HG03108 (cell line): ENCODE measurements around the gene COP1.

ENCODE experiments used
- ATAC-seq: cut with Tn5 transposase; IDR thresholded peaks from one replicate; pipeline ENCODE4 v1.9.1; 2021; ENCODE audit warnings: moderate library complexity; ENCODE audit not compliant: unreplicated experiment

COP1 gene

GRCh38 chr1:176201568-176201967, 5.5 kb downstream of the COP1 start:
- ATAC-seq, result no peak

GRCh38 chr1:176199707-176200106, 7.4 kb downstream of the COP1 start:
- ATAC-seq, result no peak

DNA sequence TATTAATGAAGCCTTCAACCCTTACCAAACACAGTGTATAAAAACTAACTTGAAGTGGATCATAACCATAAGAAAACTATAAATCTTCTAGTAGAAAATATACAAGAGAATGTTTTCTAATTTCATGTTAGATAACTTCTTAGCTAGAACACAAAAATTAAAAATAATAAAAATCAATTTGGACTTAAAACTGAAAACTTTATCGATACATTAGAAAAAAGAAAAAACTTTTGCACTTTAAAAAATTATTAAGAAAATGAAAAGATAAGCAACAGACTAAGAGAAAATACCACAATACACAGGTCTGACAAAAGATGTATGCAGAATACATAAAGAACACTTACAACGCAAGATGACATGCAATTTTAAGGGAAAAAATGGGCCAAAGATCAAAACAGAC, 8.7 kb downstream of the COP1 start:
- no peak for ATAC-seq

DNA sequence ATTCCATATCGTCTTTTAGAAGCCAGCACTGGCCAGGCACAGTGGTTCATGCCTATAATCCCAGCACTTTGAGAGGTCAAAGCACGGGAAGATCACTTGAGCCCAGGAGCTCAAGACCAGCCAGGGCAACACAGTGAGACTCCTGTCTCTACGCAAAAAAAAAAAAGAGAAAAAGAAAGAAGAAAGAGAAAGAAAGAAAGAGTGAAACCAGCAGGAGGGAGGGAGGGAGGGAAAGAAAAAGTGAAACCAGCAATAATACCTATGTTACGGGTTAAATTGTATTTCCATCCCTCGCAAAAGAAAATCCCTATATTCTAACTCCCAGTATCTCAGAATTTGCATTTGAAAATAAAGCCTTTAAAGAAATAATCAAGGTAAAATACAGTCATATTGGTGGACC, 10.4 kb downstream of the COP1 start:
- ATAC-seq, result no peak

GRCh38 chr1:176195547-176195946, 11.5 kb downstream of the COP1 start:
- no peak for ATAC-seq

DNA sequence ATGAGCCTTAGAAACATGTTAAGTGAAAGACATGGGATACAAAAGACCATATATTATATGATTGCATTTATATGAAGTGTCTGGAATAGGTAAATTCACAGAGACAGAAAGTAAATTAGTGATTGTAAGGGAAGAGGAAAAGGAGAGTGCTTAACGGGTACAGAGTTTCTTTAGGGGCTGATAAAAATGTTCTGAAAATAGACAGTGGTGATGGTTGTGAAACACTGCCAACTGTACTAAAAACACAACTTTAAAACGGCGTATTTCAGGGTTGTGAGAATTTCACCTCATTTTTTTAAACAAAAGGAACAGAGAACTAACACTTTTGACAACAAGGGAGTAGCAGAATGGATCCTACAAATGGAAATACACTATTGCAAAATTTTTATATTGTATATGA, 13.4 kb downstream of the COP1 start:
- ATAC-seq, result no peak

DNA sequence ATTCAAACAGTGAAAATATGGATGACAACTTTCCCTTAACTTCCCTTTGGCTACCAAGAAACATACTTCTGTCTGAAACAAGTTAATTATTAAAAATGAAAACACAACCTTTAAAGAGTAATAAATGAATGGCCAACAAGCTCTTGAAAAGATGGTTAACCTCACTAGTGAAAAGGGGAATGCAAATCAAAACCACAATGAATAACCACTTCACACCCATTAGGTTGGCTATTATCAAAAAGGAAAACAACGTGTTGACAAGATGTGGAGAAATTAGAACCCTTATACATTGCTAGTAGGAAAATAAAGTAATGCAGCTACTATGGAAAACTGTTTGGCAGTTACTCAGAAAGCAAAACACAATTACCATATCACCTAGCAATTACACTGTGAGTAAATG, 14.1 kb downstream of the COP1 start:
- ATAC-seq, result peak; percentile 95

DNA sequence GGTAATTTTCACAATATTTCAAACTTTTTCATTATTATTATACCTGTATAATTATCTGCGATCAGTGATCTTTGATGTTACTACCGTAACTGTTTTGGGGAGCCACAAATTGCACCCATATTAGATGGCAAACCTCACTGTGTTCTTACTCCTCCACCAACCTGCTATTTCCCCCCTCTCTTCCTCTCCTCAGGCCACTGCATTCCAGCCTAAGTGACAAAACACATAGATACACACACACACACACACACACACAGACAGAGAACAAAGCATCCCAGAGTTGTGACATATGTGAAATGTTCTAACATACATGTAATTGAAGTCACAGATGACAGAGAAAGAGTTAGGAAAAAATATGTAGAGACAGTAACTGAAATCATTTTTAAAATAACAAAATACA, 18.5 kb downstream of the COP1 start:
- ATAC-seq, result no peak

DNA sequence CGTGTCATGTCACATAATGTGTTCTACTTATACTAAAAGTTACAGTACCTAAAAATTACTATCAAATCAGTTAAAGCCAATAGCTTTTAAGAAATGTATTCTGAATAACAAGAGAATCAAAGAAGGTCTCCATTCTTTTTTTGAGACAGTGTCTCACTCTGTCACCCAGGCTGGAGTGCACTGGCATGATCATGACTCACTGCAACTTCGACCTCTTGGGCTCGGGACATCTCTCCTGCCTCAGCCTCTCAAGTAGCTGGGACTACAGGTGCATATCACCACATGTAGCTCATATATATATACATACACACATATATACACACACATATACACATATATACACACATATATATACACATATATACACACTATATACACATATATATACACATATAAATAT, 20.1 kb downstream of the COP1 start:
- ATAC-seq, result no peak

DNA sequence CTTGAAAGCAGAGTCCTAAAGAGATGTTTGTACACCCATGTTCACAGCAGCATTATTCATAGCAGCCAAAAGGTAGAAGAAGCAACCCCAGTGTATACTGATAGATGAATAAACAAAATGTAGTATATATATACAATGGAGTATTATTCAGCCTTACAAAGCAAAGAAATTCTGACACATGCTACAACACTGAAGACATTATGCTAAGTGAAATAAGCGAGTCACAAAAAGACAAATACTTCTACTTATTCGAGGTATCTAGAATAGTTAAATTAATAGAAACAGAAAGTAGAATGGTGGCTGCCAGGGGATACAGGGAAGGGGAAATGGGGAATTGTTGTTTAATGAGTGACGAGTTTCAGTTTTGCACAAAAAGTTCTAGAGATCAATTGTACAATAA, 23.5 kb downstream of the COP1 start:
- ATAC-seq, result peak; percentile 60

DNA sequence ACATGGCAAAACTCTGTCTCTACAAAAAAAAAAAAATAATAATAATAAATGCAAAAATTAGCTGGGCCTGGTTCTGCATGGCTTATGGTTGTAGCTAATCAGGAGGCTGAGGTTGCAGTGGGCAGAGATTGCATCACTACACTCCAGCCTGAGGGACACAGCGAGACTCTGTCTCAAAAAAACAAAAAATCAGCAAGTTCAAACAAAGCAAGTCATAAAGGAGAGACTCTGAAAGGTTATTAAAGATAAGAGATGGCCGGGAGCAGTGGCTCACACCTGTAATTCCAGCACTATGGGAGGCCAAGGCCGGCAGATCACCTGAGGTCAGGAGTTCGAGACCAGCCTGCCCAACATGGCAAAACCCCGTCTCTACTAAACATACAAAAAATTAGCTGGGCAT, 28.8 kb downstream of the COP1 start:
- no peak for ATAC-seq

- peak; percentile 80 for ATAC-seq
Observed at GRCh38 chr1:176177764-176178163, 29.3 kb downstream of the COP1 start.

- ATAC-seq, result no peak
Observed at GRCh38 chr1:176174108-176174507, 33.0 kb downstream of the COP1 start.

- ATAC-seq, result no peak
Observed at GRCh38 chr1:176172215-176172614, 34.9 kb downstream of the COP1 start.

DNA sequence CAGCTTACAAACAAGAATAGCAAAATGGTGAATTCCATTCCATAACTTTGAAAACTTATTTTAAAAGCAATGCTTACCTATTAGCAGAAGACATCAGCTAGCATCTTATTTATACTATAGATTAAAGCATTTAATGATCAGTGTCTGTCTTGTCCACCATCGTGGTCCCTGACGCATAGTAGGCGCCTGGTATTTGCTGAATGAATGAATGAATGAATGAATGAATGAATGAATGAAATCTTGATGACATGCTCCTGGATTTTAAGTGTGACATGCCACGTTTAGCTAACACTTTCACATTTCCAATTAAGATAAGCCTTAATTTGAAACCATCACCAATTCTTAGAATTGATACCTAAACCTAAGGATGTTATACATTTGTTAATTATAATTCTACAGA, 39.9 kb downstream of the COP1 start:
- ATAC-seq, result no peak

GRCh38 chr1:176165573-176165972, 41.5 kb downstream of the COP1 start:
- ATAC-seq, result no peak

GRCh38 chr1:176164014-176164678, 42.9 kb downstream of the COP1 start:
- no peak for ATAC-seq

GRCh38 chr1:176159993-176160392, 47.1 kb downstream of the COP1 start:
- ATAC-seq, result no peak

GRCh38 chr1:176157995-176158394, 49.1 kb downstream of the COP1 start:
- no peak for ATAC-seq

DNA sequence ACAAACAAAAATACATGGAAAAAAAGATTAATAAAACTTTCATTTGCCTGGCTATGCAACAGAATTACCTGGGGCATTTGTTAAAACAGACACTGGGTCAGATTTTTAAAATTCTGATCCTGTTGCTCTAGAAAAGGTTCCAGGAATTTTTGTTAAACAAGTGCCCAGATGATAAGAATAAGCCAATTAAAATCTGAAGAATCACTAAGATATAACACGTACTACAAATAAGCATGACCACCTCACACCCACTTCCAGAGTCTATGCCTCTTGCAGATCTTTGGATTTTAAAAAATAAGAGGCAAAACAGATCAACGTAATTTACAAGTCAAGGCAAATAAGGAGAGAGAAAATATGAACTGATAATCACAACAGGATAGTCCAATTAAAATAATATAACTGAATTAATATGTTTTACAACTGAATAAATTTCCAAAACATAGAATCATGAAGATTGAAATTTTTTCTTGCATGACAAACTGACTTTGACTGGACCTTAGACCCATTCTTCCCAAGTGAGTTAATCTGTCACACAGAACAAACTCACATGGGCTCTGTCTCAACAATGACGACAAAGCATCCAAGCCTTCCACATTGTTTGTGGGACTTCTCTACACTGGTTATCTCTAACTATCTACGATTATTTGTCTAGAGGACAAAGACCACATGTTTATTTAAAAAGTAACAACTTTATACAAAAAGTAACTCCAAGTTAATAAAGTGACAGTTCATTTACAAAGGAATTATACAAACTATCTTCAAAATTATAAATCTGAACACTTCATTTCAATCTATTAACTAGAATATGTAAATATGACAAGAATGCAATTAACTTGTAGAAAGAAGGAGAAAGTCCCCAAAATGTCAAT, 56.9 kb downstream of the COP1 start:
- ATAC-seq, result no peak

DNA sequence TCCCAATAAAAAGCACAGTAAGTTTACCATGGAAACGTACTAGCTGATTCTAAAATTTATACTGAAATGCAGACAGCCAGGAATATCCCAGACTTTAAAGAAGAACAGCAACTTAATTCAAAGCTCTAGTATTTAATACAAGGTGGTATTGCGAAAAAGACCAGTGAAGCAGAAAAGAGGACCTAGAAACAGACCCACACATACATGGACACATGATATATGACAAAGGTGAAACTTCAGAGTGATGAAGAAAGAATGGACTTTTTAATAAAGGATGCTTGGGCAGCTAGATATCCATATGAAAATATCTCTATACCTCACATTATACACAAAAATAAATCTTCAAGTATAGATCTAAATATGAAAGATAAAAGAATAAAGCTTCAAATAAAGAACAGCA, 62.6 kb downstream of the COP1 start:
- no peak for ATAC-seq

GRCh38 chr1:176142973-176143372, 64.1 kb downstream of the COP1 start:
- ATAC-seq, result no peak

DNA sequence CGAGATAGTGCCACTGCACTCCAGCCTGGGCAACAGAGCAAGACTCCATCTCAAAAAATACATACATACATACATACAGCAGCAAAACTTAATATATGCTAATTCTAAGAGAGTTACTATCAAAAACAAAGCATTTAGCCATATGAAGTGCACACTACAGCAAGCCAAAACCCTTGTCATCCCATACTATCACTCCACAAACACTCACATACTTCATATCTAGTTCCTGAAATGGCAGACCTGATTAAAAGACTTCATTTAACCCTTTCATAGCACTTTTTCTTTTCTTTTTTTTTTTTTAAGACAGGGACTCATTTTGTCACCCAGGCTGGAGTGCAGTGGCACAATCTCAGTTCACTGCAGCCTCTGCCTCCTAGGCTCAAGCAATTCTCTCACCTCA, 65.6 kb downstream of the COP1 start:
- ATAC-seq, result no peak
